Measurements from ENCODE around the gene CCL4.

- TF ChIP-seq POLR2AphosphoS5 (IDR thresholded peaks at IDR 0.05; ENCODE audit: low read depth, low read length), result no peak
- TF ChIP-seq POLR2A (IDR thresholded peaks at IDR 0.05; ENCODE audit: low read depth, low read length), result no peak
- no peak for TF ChIP-seq SPI1 (IDR thresholded peaks at IDR 0.05; ENCODE audit: low read depth, low read length)
- TF ChIP-seq TAF1 (IDR thresholded peaks at IDR 0.05; ENCODE audit: low read depth, low read length), result no peak
- no peak for TF ChIP-seq PAX5 (IDR thresholded peaks at IDR 0.05; ENCODE audit: insufficient read depth, low read length, severe bottlenecking)
- no peak for TF ChIP-seq POU2F2 (IDR thresholded peaks at IDR 0.05; ENCODE audit: low read depth, low read length)
These were observed 11.4 kb upstream of the CCL4 start for GRCh38 chr17:36092230-36092629.
